ENCODE measurements around the gene NFATC2.

The NFATC2 gene

GRCh38 chr20:51460163-51460562 lies 82.4 kb downstream of the NFATC2 start:
- H3K27me3 ChIP-seq (ENCODE audit: control insufficient read depth in 1 of 2, insufficient read depth in 2 of 2, low read length in 2 of 2) = no peaks in the 10 kb centered on the region
- no peak overlapping the region for H3K27ac ChIP-seq (ENCODE audit: low read depth, low read length)
- no peak overlapping the region for H3K4me3 ChIP-seq (ENCODE audit: low read depth in 1 of 2, low read length in 2 of 2)
- no peaks in the 10 kb centered on the region for H3K36me3 ChIP-seq (ENCODE audit: insufficient read depth, low read length)
- peaks cover 36% of the 10 kb centered on the region for H3K4me1 ChIP-seq (ENCODE audit: insufficient read depth, low read length)
- H3K9ac ChIP-seq (ENCODE audit: low read length) = no peak overlapping the region
- H3K9me3 ChIP-seq (ENCODE audit: low read length) = no peaks in the 10 kb centered on the region

- H3K9me3 ChIP-seq (ENCODE audit: low read length) = no peaks in the 10 kb centered on the region
- no peaks in the 10 kb centered on the region for H3K27me3 ChIP-seq (ENCODE audit: control insufficient read depth in 1 of 2, insufficient read depth in 2 of 2, low read length in 2 of 2)
- H3K27ac ChIP-seq (ENCODE audit: low read depth, low read length) = no peak overlapping the region
- no peak overlapping the region for H3K4me3 ChIP-seq (ENCODE audit: low read depth in 1 of 2, low read length in 2 of 2)
- H3K4me1 ChIP-seq (ENCODE audit: insufficient read depth, low read length) = peaks cover 36% of the 10 kb centered on the region
- no peak overlapping the region for H3K9ac ChIP-seq (ENCODE audit: low read length)
- H3K36me3 ChIP-seq (ENCODE audit: insufficient read depth, low read length) = no peaks in the 10 kb centered on the region
These were observed 83.6 kb downstream of the NFATC2 start for GRCh38 chr20:51458751-51459439.

DNA sequence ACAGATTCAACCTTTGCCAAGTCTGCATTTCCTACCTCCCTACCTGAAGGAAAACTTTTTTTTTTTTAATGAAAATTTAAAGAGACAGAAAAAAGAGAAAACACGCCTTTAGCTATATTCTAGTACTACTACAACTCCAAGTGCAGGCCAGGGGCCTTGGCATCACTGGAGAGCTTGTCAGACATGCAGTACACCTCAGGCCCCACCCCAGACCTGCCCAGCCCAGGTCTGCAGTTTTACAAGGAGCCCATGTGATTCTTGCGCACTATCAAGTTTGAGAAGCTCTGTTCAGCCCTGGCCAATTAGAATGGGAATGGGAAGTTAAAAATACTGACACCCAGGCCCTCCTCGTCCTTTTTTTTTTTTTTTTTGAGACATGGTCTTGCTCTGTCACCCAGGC lies 85.0 kb downstream of the NFATC2 start:
- Histone ChIP-seq H3K27ac (ENCODE audit: low read depth, low read length) (no peak overlapping the region), H3K27me3 (ENCODE audit: control insufficient read depth in 1 of 2, insufficient read depth in 2 of 2, low read length in 2 of 2) (no peaks in the 10 kb centered on the region), H3K4me1 (ENCODE audit: insufficient read depth, low read length) (peaks cover 23% of the 10 kb centered on the region), H3K36me3 (ENCODE audit: insufficient read depth, low read length) (no peaks in the 10 kb centered on the region), H3K4me3 (ENCODE audit: low read depth in 1 of 2, low read length in 2 of 2) (no peak overlapping the region), H3K9ac (ENCODE audit: low read length) (no peak overlapping the region), H3K9me3 (ENCODE audit: low read length) (no peaks in the 10 kb centered on the region)

DNA sequence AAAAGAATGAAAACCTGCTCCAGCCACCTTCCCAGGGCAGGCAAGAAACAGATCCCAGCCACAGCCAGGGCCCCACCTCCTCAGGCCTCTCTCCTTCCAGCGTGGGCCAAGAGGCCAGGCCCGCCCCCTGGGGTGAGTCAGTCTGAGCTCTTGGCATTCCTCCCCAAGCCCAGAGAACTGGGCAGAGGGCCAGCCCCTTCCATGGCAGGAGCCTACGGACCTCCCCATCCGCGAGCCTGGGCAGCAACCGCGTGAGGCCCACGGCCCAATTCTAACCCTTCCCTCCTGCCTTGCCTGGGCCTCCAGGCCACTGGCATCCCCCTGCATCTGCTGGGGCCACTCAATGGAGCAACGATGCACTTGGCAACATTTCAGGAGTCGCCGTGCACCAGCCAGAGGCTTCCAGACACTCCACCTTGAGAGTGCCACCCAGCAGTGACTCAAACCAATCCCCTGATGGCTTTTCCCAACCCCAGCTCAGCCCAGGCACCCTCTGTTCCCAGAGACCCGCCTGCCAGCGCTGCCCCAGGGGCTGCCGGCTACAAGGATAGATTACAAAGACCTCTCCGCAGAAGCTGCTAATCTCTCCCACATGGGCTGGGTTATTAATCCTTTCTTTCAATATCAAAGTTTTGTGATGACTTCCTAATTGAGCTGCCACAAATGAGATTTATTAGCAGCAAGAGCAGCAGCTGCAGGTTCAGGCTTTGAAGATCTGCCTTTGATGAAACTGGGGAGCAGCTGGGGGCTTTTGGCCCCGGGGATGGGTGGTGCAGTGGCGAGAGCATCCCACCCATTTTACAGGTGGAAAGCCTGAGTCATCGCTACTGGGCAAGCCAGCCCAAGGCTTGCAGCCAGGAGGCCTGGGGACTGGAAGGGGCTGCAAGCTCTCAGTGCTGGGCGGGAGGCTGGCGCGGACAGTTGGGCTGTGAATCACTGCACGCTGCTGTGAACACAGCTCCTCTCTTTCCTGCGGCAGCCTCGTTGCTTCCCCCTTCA lies 85.7 kb downstream of the NFATC2 start:
- H3K27me3 ChIP-seq (ENCODE audit: control insufficient read depth in 1 of 2, insufficient read depth in 2 of 2, low read length in 2 of 2) = no peaks in the 10 kb centered on the region
- peak overlapping the region; percentile 79 for H3K27ac ChIP-seq (ENCODE audit: low read depth, low read length)
- H3K36me3 ChIP-seq (ENCODE audit: insufficient read depth, low read length) = no peaks in the 10 kb centered on the region
- H3K9ac ChIP-seq (ENCODE audit: low read length) = no peak overlapping the region
- H3K9me3 ChIP-seq (ENCODE audit: low read length) = no peaks in the 10 kb centered on the region
- H3K4me1 ChIP-seq (ENCODE audit: insufficient read depth, low read length) = peaks cover 22% of the 10 kb centered on the region
- H3K4me3 ChIP-seq (ENCODE audit: low read depth in 1 of 2, low read length in 2 of 2) = peak overlapping the region in 1 of 2 donors; percentile 24

GRCh38 chr20:51454250-51454865 lies 88.2 kb downstream of the NFATC2 start:
- Histone ChIP-seq H3K4me3 (ENCODE audit: low read depth in 1 of 2, low read length in 2 of 2) (no peak overlapping the region), H3K27ac (ENCODE audit: low read depth, low read length) (no peak overlapping the region), H3K36me3 (ENCODE audit: insufficient read depth, low read length) (no peaks in the 10 kb centered on the region), H3K9me3 (ENCODE audit: low read length) (no peaks in the 10 kb centered on the region), H3K9ac (ENCODE audit: low read length) (no peak overlapping the region), H3K27me3 (ENCODE audit: control insufficient read depth in 1 of 2, insufficient read depth in 2 of 2, low read length in 2 of 2) (no peaks in the 10 kb centered on the region), H3K4me1 (ENCODE audit: insufficient read depth, low read length) (peaks cover 23% of the 10 kb centered on the region)

DNA sequence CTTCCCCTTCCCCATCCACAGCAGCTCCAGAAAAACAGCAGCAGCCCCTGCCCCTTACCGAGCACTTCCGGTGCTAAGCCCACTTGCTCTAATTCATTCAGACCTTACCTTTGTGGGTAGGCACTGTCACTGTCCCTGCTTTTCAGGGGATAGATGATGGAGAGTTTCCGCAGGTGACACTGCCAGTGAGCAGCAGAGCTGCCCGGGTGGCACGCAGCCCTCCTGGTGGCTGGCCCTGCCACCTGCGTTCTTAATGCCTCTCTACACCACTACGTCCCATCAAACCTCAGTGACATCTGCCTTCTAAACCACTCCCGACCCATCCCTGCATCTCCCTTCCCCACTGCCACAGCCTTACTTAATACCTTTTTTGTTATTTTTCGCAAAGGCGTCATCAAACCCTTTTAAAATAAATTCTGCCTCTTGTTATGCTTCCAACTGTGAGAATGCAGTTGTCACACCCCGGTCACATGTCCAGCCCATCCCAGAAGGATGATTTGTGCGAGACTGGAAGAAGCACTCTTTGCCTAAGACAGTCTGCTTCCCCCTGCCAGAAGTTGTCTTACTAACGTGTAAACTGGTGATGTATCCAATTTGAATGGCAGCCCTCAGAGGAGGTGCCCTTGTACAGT lies 89.7 kb downstream of the NFATC2 start:
- Histone ChIP-seq H3K4me1 (ENCODE audit: insufficient read depth, low read length) (peaks cover 26% of the 10 kb centered on the region), H3K27ac (ENCODE audit: low read depth, low read length) (no peak overlapping the region), H3K9ac (ENCODE audit: low read length) (no peak overlapping the region), H3K9me3 (ENCODE audit: low read length) (no peaks in the 10 kb centered on the region), H3K36me3 (ENCODE audit: insufficient read depth, low read length) (no peaks in the 10 kb centered on the region), H3K27me3 (ENCODE audit: control insufficient read depth in 1 of 2, insufficient read depth in 2 of 2, low read length in 2 of 2) (no peaks in the 10 kb centered on the region), H3K4me3 (ENCODE audit: low read depth in 1 of 2, low read length in 2 of 2) (no peak overlapping the region)

DNA sequence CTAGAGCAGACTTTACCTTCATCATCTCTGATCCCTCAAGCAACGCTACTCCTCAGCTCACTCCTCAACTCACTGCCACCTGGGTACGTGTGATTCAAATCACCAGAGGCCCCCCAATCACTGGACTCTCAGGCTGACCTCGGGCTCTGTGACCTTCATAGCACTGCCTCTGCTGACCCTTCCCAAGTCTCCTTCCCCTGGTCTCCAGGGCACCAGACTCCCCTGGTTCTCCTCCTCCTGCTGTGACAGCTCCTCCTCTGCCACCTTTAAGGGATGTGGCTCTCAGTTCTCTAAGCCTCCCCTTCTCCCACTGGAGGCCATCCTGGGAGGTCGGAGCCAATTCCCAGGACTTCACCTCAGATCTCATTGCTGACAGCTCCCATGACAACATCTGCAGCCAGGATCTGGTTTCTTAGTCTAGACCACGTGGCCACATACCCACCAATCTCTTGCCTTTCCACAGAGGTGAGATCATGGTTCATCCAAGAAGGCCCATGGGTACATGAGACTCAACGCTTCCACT lies 90.4 kb downstream of the NFATC2 start:
- H3K27me3 ChIP-seq (ENCODE audit: control insufficient read depth in 1 of 2, insufficient read depth in 2 of 2, low read length in 2 of 2) = no peaks in the 10 kb centered on the region
- H3K27ac ChIP-seq (ENCODE audit: low read depth, low read length) = no peak overlapping the region
- H3K9me3 ChIP-seq (ENCODE audit: low read length) = no peaks in the 10 kb centered on the region
- no peak overlapping the region for H3K9ac ChIP-seq (ENCODE audit: low read length)
- H3K4me1 ChIP-seq (ENCODE audit: insufficient read depth, low read length) = peaks cover 19% of the 10 kb centered on the region
- no peak overlapping the region for H3K4me3 ChIP-seq (ENCODE audit: low read depth in 1 of 2, low read length in 2 of 2)
- H3K36me3 ChIP-seq (ENCODE audit: insufficient read depth, low read length) = no peaks in the 10 kb centered on the region

GRCh38 chr20:51451484-51451883 lies 91.0 kb downstream of the NFATC2 start:
- Histone ChIP-seq H3K9ac (ENCODE audit: low read length) (no peak overlapping the region), H3K36me3 (ENCODE audit: insufficient read depth, low read length) (no peaks in the 10 kb centered on the region), H3K4me3 (ENCODE audit: low read depth in 1 of 2, low read length in 2 of 2) (no peak overlapping the region), H3K9me3 (ENCODE audit: low read length) (no peaks in the 10 kb centered on the region), H3K27ac (ENCODE audit: low read depth, low read length) (no peak overlapping the region), H3K27me3 (ENCODE audit: control insufficient read depth in 1 of 2, insufficient read depth in 2 of 2, low read length in 2 of 2) (no peaks in the 10 kb centered on the region), H3K4me1 (ENCODE audit: insufficient read depth, low read length) (peaks cover 16% of the 10 kb centered on the region)

DNA sequence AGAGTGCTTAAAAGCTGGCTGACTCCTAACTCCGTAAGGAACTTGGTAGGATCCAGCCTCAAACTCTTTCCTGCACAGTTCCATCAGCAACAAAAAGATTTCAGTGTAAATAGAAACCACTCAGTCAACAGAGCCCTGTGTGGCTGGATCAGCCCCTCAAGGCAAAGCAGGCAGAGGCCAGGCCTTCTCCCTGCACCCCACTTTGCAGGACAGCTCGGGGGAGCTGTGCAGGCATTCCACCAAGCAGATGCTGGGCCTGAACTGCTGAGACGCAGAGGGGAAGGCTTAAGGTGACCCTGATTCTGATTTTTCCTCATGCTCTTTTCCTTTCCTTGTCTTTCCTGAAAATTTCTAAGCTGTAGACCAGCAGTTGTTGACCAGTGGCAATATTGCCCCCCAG lies 91.5 kb downstream of the NFATC2 start:
- Histone ChIP-seq H3K36me3 (ENCODE audit: insufficient read depth, low read length) (no peaks in the 10 kb centered on the region), H3K9ac (ENCODE audit: low read length) (no peak overlapping the region), H3K4me3 (ENCODE audit: low read depth in 1 of 2, low read length in 2 of 2) (no peak overlapping the region), H3K4me1 (ENCODE audit: insufficient read depth, low read length) (peaks cover 16% of the 10 kb centered on the region), H3K9me3 (ENCODE audit: low read length) (no peaks in the 10 kb centered on the region), H3K27me3 (ENCODE audit: control insufficient read depth in 1 of 2, insufficient read depth in 2 of 2, low read length in 2 of 2) (no peaks in the 10 kb centered on the region), H3K27ac (ENCODE audit: low read depth, low read length) (no peak overlapping the region)

DNA sequence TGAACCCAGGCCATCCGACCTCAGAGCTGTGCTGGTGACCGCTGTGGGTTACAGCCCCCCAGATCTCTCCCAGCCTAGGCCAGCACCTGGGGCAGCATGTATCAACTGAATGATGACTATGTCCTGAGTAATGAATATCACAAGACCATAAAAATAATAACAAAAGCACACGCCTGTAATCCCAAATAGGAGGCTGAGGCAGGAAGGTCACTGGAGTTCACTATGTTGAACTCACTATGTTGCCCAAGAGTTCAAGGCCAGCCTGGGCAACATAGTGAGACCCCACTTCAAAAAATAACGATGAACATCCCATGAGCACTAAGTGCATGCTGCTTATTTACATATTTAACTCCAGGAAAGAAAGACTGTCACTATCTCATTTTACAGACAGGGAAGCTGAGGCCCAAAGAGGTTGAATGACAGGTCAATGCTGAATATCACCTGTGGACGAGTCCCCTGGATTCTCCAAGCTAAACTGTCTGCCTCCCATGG lies 92.3 kb downstream of the NFATC2 start:
- Histone ChIP-seq H3K4me1 (ENCODE audit: insufficient read depth, low read length) (peaks cover 22% of the 10 kb centered on the region), H3K4me3 (ENCODE audit: low read depth in 1 of 2, low read length in 2 of 2) (no peak overlapping the region), H3K27ac (ENCODE audit: low read depth, low read length) (no peak overlapping the region), H3K9me3 (ENCODE audit: low read length) (no peaks in the 10 kb centered on the region), H3K27me3 (ENCODE audit: control insufficient read depth in 1 of 2, insufficient read depth in 2 of 2, low read length in 2 of 2) (no peaks in the 10 kb centered on the region), H3K9ac (ENCODE audit: low read length) (no peak overlapping the region), H3K36me3 (ENCODE audit: insufficient read depth, low read length) (no peaks in the 10 kb centered on the region)

Measured in muscle layer of colon (tissue), 2 donors.